Vagina (tissue), 2 donors: ENCODE data around the gene TNFRSF1B.

Source experiments
- POLR2A ChIP-seq, 2 donors: fragments of 450-650 bp; IDR thresholded peaks; one replicate each; pipeline ENCODE4 v1.6.1; 2017; ENCODE audit warnings: antibody characterized with exemption in 2 of 2, mild to moderate bottlenecking in 2 of 2, moderate library complexity in 2 of 2
- TF ChIP-seq, protein P1 (sequence below), 3 experiments: fragments of 450-650 bp in 2 of 3; fragments of 200-600 bp in 1 of 3; sonication (generic) in 1 of 3; IDR thresholded peaks; one replicate each; pipeline ENCODE4 v1.5.1; 2017 to 2019; ENCODE audit warnings: antibody characterized with exemption in 3 of 3, mild to moderate bottlenecking in 2 of 3, moderate library complexity in 2 of 3

DNA sequence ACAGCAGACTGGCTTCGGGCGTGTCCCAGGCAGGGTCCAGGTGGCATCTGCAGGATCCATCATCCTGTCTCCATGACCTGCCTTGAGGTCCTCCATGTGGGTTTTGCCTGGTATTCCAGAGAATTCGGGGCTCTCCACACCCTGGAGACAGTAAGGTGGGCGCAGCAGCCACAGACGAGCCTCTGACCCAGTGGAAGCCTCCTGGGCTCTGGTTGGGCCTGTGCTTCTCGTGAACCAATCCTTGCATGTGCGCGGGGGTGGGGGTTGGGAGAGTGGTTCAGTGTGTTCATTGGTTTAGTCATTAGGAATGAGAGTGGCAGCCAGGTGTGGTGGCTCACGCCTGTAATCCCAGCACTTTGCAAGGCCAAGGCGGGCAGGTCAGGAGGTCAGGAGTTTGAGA, 32.1 kb upstream of the TNFRSF1B start:
- TF ChIP-seq, protein P1, sequence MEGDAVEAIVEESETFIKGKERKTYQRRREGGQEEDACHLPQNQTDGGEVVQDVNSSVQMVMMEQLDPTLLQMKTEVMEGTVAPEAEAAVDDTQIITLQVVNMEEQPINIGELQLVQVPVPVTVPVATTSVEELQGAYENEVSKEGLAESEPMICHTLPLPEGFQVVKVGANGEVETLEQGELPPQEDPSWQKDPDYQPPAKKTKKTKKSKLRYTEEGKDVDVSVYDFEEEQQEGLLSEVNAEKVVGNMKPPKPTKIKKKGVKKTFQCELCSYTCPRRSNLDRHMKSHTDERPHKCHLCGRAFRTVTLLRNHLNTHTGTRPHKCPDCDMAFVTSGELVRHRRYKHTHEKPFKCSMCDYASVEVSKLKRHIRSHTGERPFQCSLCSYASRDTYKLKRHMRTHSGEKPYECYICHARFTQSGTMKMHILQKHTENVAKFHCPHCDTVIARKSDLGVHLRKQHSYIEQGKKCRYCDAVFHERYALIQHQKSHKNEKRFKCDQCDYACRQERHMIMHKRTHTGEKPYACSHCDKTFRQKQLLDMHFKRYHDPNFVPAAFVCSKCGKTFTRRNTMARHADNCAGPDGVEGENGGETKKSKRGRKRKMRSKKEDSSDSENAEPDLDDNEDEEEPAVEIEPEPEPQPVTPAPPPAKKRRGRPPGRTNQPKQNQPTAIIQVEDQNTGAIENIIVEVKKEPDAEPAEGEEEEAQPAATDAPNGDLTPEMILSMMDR (IDR thresholded peaks at IDR 0.05): no peak
- no peak for TF ChIP-seq POLR2A (IDR thresholded peaks at IDR 0.05)
